Epithelial cell of umbilical artery (primary cell): Measurements from ENCODE around the gene EDA. TPM values are rescaled to one million over a fixed set of nuclear protein-coding genes. Genes with fewer than 3 reads are reported as not detected.

Source experiments
- total RNA-seq: library from RNA; depleted of rRNA; stranded (reverse); fragments of >200 nt; gene quantifications from 2 replicates; pipeline ENCODE4 v1.2.3, GENCODE V29; 2014

Gene EDA
- total RNA-seq: 0.46 and 0.97 TPM in 2 replicates

DNA sequence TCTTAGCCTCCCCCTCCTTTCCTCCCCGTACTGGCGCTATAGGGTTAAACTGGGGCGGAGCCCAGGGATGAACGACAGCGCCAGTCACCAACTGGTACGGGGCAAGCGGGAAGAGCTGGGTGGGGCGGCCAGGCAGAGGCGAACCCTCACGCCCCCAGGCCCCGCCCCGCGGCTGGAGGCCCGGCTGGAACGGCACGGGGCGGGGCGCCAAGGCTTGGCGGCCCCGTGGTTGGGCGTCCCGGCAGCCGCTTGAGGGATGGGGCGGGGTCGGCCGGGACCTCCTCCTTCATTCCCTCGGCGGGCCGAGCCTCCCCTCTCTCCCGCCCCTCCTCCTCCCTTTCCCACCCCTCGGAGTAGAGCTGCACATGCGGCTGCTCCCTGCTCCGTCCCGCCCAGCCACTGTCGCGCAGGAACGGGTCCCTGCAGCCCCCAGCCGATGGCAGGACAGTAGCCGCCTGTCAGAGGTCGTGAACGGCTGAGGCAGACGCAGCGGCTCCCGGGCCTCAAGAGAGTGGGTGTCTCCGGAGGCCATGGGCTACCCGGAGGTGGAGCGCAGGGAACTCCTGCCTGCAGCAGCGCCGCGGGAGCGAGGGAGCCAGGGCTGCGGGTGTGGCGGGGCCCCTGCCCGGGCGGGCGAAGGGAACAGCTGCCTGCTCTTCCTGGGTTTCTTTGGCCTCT lies at the start of gene EDA:
EDA (plus strand) TSS at position 335 of the 678 bp plus-strand sequence.

DNA sequence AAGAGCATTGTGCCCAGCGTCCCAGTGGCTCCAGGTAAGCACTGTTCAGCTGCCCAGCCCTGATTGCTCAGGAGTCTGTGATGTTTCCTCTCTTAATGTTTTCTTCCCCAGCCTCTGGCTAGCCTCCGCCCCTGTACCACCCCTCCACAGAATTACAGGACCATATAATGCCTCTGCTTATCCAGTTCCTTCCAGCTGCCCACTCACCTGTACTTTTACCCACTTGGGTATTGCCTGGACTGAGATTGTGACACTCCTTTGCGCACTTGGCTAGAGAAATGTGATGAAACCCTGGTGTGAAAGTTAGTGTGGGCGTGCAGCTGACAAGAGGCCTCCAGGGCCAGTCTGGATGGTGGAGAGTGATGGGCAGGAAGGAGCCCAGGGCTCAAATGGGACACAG lies 434.0 kb downstream of the EDA start, which contains the start of gene AWAT2:
AWAT2 (minus strand) TSS at position 14 of the 400 bp plus-strand sequence; CDS start at position 8, 6 bp downstream.

DNA sequence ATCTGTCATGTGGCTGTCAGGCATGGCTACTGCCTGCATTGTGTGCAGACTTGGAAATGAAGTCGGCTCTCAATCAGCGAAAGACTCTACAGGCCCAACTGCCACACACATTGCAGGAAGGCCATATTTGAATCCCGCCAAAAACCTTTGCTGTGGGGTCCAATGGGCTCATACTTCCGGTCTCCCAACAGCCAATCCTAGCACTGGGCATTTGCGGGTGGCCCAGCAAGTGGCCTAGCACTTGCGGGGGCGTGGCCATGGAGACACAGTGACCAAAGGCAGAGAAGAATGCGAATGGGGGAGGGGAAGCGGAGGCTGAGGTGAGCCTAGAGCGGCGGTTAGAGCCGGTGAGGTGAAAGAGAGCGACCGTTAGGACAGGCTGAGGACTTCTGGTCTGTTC lies 446.2 kb downstream of the EDA start, which contains the start of gene OTUD6A:
OTUD6A (plus strand) TSS at position 382 of the 400 bp plus-strand sequence. CDS start 68 bp downstream, outside the sequence.

Other genes starting within 250 kb of the EDA start
- gene NALF2, start 111.8 kb upstream of the EDA start, total RNA-seq: not detected in 2 replicates